K562 (cell line): ENCODE data around the gene MCC. TPM values are rescaled to one million over a fixed set of nuclear protein-coding genes. Genes with fewer than 3 reads are reported as not detected.

ENCODE experiments used
- ATAC-seq: fragments of 200-7000 bp; cut with Tn5 transposase; 3 replicates; pipeline ENCODE4 v1.9.1; 2020; ENCODE audit warnings: moderate library complexity
- BruUV-seq: library from RNA; stranded (reverse); fragments of 400-500 nt; replicated peaks from 2 replicates; lab custom pipeline; 2021; lab: Mats Ljungman, UMichigan
- CTCF ChIA-PET: fragments of 300-600 bp; formaldehyde crosslinking; extraction: SDS; loops from one replicate; lab custom pipeline; 2021; ENCODE audit warnings: low intra/inter-chr PET ratio; lab: Yijun Ruan, JAX
- POLR2A ChIA-PET: fragments of 300-600, 350-650 bp; sonication (Branson Sonifier 250); formaldehyde crosslinking; extraction: SDS; loops from one replicate; lab custom pipeline; 2021; ENCODE audit warnings: antibody characterized with exemption, inconsistent platforms; lab: Yijun Ruan, JAX
- DNase-seq, 4 experiments: peaks; one replicate each; pipeline versions ENCODE4 v3.0.0 to v3.0.0-alpha.2; 2011 to 2018; ENCODE audit warnings: low spot score in 3 of 4, mixed read lengths in 3 of 4; ENCODE audit errors: extremely low read depth in 1 of 4
- FAIRE-seq: peaks from 2 replicates; lab custom pipeline; 2011; peaks lifted over from hg19 to GRCh38; lab: Jason Lieb, UNC
- H2AFZ ChIP-seq: 2 replicates; pipeline ENCODE4 v1.6.0; 2011; ENCODE audit warnings: low read depth, low read length, control low read depth, inconsistent platforms
- H3K27ac ChIP-seq: fragments of 200-600 bp; 3 replicates; pipeline ENCODE4 v1.8.0; 2011; ENCODE audit warnings: low read depth, mild to moderate bottlenecking, control low read depth, inconsistent platforms, low read length, moderate library complexity, mixed read lengths; ENCODE audit errors: extremely low read depth
- H3K27me3 ChIP-seq, 2 experiments: fragments of 300-600 bp in 1 of 2; 2 replicates in 1 of 2; 3 replicates in 1 of 2; pipeline versions ENCODE4 v1.6.0 to v1.8.0; 2011; ENCODE audit warnings: inconsistent platforms in 2 of 2, low read length in 2 of 2, mild to moderate bottlenecking in 1 of 2, mixed read lengths in 1 of 2, moderate library complexity in 1 of 2; ENCODE audit not compliant: control insufficient read depth in 2 of 2, insufficient read depth in 2 of 2
- H3K36me3 ChIP-seq: fragments of 300-600 bp; 3 replicates; pipeline ENCODE4 v1.8.0; 2011; ENCODE audit warnings: mild to moderate bottlenecking, low read length, inconsistent platforms; ENCODE audit not compliant: control insufficient read depth, insufficient read depth
- H3K4me1 ChIP-seq, 2 experiments: fragments of 200-600 bp in 1 of 2; replicated peaks in 1 of 2; 2 replicates in 1 of 2; 3 replicates in 1 of 2; pipeline versions ENCODE4 v1.5.1 to v1.8.0; 2011; ENCODE audit warnings: inconsistent platforms in 2 of 2, low read length in 2 of 2, mild to moderate bottlenecking in 1 of 2, mixed read lengths in 1 of 2, moderate library complexity in 1 of 2; ENCODE audit not compliant: control insufficient read depth in 2 of 2, insufficient read depth in 2 of 2
- H3K4me2 ChIP-seq: 2 replicates; pipeline ENCODE4 v1.6.1; 2011; ENCODE audit warnings: low read length, control low read depth, inconsistent platforms, mixed read lengths; ENCODE audit not compliant: insufficient read depth
- H3K4me3 ChIP-seq: fragments of 200-600 bp; sonication (generic), shearing (Covaris generic); 2 replicates; pipeline ENCODE4 v1.5.1; 2016; ENCODE audit warnings: control low read depth, inconsistent platforms
- H3K79me2 ChIP-seq: fragments of 200-600 bp; 3 replicates; pipeline ENCODE4 v1.8.0; 2011; ENCODE audit warnings: low read length, inconsistent platforms; ENCODE audit not compliant: control insufficient read depth, insufficient read depth
- H3K9ac ChIP-seq, 2 experiments: 2 replicates each; pipeline versions ENCODE4 v1.6.0 to v1.6.1; 2011; ENCODE audit warnings: low read depth in 2 of 2, low read length in 2 of 2, control low read depth in 1 of 2, inconsistent platforms in 1 of 2, mild to moderate bottlenecking in 1 of 2, mixed read lengths in 1 of 2; ENCODE audit not compliant: insufficient read depth in 1 of 2
- H3K9me1 ChIP-seq: one replicate; pipeline ENCODE4 v1.6.0; 2011; ENCODE audit warnings: inconsistent platforms, mild to moderate bottlenecking, low read length, moderate library complexity; ENCODE audit not compliant: control insufficient read depth, insufficient read depth
- H3K9me3 ChIP-seq: replicated peaks from 2 replicates; pipeline ENCODE4 v1.5.1; 2011; ENCODE audit warnings: low read depth, low read length, inconsistent platforms; ENCODE audit not compliant: control insufficient read depth, insufficient read depth
- H4K20me1 ChIP-seq: replicated peaks from 2 replicates; pipeline ENCODE4 v1.6.1; 2011; ENCODE audit warnings: low read length, inconsistent platforms, mixed read lengths; ENCODE audit not compliant: control insufficient read depth, insufficient read depth
- HDAC3 ChIP-seq: fragments of 450-650 bp; IDR thresholded peaks from 2 replicates; pipeline ENCODE4 v1.6.1; 2018; ENCODE audit warnings: borderline replicate concordance, mild to moderate bottlenecking, moderate library complexity; ENCODE audit not compliant: partially characterized antibody
- HDAC6 ChIP-seq: IDR thresholded peaks from 2 replicates; pipeline ENCODE4 v1.6.1; 2012; ENCODE audit warnings: low read depth, mild to moderate bottlenecking, control low read depth, inconsistent platforms, low read length, moderate library complexity
- HNRNPUL1 ChIP-seq: fragments of 200-400 bp; formaldehyde crosslinking; IDR thresholded peaks from 2 replicates; pipeline ENCODE4 v1.6.1; 2017; ENCODE audit warnings: low read length
- PREB ChIP-seq: sonication (generic); formaldehyde crosslinking; IDR thresholded peaks from 2 replicates; pipeline ENCODE4 v1.8.1; 2023; ENCODE audit warnings: mild to moderate bottlenecking, missing genetic modification reagents
- RCOR1 ChIP-seq, 2 experiments: IDR thresholded peaks; 2 replicates each; pipeline ENCODE4 v1.6.1; 2012; ENCODE audit warnings: low read depth in 2 of 2, low read length in 2 of 2, borderline replicate concordance in 1 of 2, improper control_type of control experiment in 1 of 2
- SP1 ChIP-seq: sonication (generic); formaldehyde crosslinking; IDR thresholded peaks from 2 replicates; pipeline ENCODE4 v1.8.1; 2022; ENCODE audit warnings: mild to moderate bottlenecking, missing genetic modification reagents
- TAL1 ChIP-seq: fragments of 450-650 bp; IDR thresholded peaks from 2 replicates; pipeline ENCODE4 v1.6.1; 2016; ENCODE audit warnings: mild to moderate bottlenecking
- THAP7 ChIP-seq: fragments of 250-450 bp; sonication (Bioruptor Pico); IDR thresholded peaks from 2 replicates; pipeline ENCODE4 v1.5.0; 2021
- ZNF24 ChIP-seq: fragments of 450-650 bp; IDR thresholded peaks from 2 replicates; pipeline ENCODE4 v1.6.1; 2016
- ZNF444 ChIP-seq: fragments of 250-450 bp; sonication (Bioruptor Pico); IDR thresholded peaks from 2 replicates; pipeline ENCODE4 v1.4.0; 2020; ENCODE audit warnings: mild to moderate bottlenecking, moderate library complexity
- WGBS: fragments of 100-300 bp; shearing (Covaris generic); methylation state at CpG from one replicate; pipeline ENCODE4 v1.1.6; 2016; ENCODE audit warnings: low coverage, mixed read lengths; ENCODE audit not compliant: insufficient coverage; ENCODE audit errors: missing lambda C conversion rate; 5-methylcytosine and 5-hydroxymethylcytosine counted together
- in situ Hi-C: fragments of 300-500 bp; cut with MboI; formaldehyde crosslinking; loops from 4 replicates; pipeline ENCODE4 v1.15.0; 2018; ENCODE audit warnings: inconsistent platforms, mixed read lengths
- intact Hi-C: fragments of 100-400 bp; cut with micrococcal nuclease; formaldehyde crosslinking; loops from 2 replicates; pipeline ENCODE4 v1.14.2; 2022
- polyA plus RNA-seq, 8 experiments: library from polyadenylated mRNA; depleted of rRNA in 4 of 8; stranded (reverse) in 5 of 8; unstranded in 3 of 8; fragments of >200 nt; fragmentation: Nextera tagmentation in 2 of 8; fragmentation: Illumina TruSeq in 1 of 8; extraction: Ambion mirVana in 2 of 8; extraction: Trizol in 1 of 8; gene quantifications; 2 replicates each; pipeline versions ENCODE4 v1.2.1 to v1.2.3, GENCODE V29; 2011 to 2014; ENCODE audit warnings: inconsistent platforms in 1 of 8, missing spikeins in 1 of 8
- total RNA-seq, 7 experiments: library from RNA; depleted of rRNA in 6 of 7; stranded (reverse); fragments of >200 nt in 6 of 7; fragmentation: Illumina TruSeq in 2 of 7; extraction: Trizol in 2 of 7; gene quantifications; 2 replicates each; pipeline versions ENCODE4 v1.2.1 to v1.2.3, GENCODE V29; 2011 to 2021; ENCODE audit warnings: low replicate concordance in 1 of 7
- TF ChIP-seq, protein P1 (sequence below), 2 experiments: fragments of 450-650 bp; IDR thresholded peaks; 2 replicates each; pipeline ENCODE4 v1.6.1; 2016; ENCODE audit warnings: mild to moderate bottlenecking in 2 of 2, borderline replicate concordance in 1 of 2, low read depth in 1 of 2, moderate library complexity in 1 of 2

MCC gene
- total and polyA plus RNA-seq, 9 of the 15 experiments (the other 6 are each of a cell fraction or from before 2014, with no cell fraction given) = 0.04 to 0.24 (median 0.06) TPM; not detected in 1

DNA sequence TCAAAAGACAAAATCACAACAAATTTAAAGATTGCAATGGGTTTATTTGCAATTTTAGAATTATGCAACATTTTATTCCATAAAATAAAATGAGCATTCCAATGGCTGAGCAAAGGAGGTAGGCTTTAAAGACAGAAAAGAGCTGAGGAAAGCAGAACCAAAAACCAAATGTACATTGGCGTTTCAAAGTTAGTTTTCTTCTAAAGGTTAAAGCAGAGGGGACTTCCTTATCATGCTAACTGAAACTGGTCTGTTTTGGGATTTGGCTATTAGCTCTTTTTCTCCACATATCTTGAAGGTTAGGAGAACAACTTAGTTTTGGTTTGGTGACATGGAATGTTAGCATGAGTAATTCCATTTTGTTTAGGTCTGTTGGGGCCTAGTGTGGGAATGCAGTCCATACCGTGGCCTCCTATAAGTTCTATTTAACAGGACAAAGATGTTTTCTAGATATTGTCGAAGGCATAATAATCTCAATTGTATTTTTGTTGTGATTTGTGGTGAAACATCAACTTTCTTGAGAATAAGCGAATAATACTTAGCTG lies 491.4 kb downstream of the MCC start:
- H3K27me3 ChIP-seq = no peaks in the 10 kb centered on the region
- POLR2A ChIA-PET = interaction anchor here (1.0 to 1.1 kb wide), 2 partner anchors 10 to 12 kb away, joined by 3 to 6 read pairs; no protein-coding TSS in a partner anchor
- no peak for TF ChIP-seq THAP7 (CRISPR knock-in tag)
- TF ChIP-seq ZNF24 = no peak
- TF ChIP-seq TAL1 = no peak
- TF ChIP-seq SP1 = no peak
- TF ChIP-seq HNRNPUL1 = no peak
- no peak for TF ChIP-seq PREB
- TF ChIP-seq HDAC6 = no peak
- TF ChIP-seq, protein P1, sequence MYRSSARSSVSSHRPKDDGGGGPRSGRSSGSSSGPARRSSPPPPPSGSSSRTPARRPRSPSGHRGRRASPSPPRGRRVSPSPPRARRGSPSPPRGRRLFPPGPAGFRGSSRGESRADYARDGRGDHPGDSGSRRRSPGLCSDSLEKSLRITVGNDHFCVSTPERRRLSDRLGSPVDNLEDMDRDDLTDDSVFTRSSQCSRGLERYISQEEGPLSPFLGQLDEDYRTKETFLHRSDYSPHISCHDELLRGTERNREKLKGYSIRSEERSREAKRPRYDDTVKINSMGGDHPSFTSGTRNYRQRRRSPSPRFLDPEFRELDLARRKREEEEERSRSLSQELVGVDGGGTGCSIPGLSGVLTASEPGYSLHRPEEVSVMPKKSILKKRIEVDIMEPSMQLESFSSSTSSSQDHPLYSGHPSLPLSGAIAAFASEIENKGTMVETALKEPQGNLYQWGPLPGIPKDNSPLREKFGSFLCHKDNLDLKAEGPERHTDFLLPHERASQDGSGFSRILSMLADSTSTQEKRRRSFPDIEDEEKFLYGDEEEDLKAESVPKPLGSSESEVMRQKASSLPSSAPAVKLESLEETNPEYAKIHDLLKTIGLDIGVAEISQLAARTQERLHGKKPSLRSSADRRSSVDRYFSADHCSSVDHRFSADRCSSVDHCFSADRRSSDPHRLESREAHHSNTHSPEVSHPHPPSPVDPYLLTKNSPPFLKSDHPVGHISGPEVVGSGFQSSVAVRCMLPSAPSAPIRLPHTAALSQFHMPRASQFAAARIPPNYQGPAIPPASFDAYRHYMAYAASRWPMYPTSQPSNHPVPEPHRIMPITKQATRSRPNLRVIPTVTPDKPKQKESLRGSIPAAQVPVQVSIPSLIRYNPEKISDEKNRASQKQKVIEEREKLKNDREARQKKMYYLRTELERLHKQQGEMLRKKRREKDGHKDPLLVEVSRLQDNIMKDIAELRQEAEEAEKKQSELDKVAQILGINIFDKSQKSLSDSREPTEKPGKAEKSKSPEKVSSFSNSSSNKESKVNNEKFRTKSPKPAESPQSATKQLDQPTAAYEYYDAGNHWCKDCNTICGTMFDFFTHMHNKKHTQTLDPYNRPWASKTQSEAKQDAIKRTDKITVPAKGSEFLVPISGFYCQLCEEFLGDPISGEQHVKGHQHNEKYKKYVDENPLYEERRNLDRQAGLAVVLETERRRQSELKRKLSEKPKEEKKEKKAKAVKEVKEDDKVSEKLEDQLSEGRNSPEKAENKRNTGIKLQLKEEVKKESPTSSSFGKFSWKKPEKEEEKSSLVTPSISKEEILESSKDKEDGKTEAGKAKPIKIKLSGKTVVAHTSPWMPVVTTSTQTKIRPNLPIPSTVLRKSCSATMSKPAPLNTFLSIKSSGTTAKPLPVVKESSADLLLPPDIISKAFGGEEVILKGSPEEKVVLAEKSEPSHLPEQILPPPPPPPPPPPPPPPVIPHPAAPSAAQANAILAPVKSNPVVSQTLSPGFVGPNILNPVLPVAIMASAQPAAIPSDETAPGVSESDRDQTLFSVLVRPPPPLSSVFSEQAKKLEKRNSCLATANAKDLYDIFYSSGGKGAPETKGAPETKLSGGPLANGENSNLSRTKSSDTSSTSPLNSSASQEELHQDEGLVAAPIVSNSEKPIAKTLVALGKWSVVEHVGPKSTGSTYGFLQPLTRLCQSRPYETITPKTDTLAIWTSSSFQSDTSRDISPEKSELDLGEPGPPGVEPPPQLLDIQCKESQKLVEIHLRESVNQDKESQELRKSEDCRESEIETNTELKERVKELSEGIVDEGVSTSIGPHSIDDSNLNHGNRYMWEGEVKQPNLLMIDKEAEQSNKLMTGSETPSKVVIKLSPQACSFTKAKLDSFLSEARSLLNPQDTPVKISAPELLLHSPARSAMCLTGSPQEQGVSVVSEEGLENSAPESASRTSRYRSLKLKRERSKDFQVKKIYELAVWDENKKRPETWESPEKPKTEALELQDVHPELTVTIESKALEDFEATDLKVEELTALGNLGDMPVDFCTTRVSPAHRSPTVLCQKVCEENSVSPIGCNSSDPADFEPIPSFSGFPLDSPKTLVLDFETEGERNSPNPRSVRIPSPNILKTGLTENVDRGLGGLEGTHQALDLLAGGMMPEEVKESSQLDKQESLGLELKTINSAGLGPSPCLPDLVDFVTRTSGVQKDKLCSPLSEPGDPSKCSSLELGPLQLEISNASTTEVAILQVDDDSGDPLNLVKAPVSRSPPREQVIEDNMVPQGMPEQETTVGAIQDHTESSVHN (IDR thresholded peaks at IDR 0.05; ENCODE audit: borderline replicate concordance in 1 of 2, low read depth in 1 of 2) = no peak
- no peak for TF ChIP-seq RCOR1 (IDR thresholded peaks at IDR 0.05; ENCODE audit: borderline replicate concordance in 1 of 2, low read depth in 2 of 2, low read length in 2 of 2)
- no peak for TF ChIP-seq ZNF444 (CRISPR knock-in tag)
- TF ChIP-seq HDAC3 = no peak

More for the DNA sequence above, 491.4 kb downstream of the MCC start:
- H3K27ac ChIP-seq = no peak overlapping the region
- no peak overlapping the region for H3K4me2 ChIP-seq
- no peak overlapping the region for H3K9ac ChIP-seq
- intact Hi-C loops (loop anchor here (1.0 to 2.0 kb wide), 4 partner anchors 74 to 610 kb away; no protein-coding TSS in a partner anchor), in situ Hi-C loops (no loop called here)
- H3K9me1 ChIP-seq = no peaks in the 10 kb centered on the region
- peaks cover 46% of the 10 kb centered on the region for H3K79me2 ChIP-seq
- no peaks in the 10 kb centered on the region for H4K20me1 ChIP-seq
- ATAC-seq (no peak), FAIRE-seq (no peak), DNase-seq (no peak)
- H3K4me3 ChIP-seq = no peak overlapping the region
- no TSS peak for BruUV-seq
- 79% methylated on average over 4 of the region's 4 CpGs for WGBS
- no peaks in the 10 kb centered on the region for H3K9me3 ChIP-seq
- peaks cover 78% of the 10 kb centered on the region for H3K36me3 ChIP-seq
- no peak overlapping the region for H2AFZ ChIP-seq
- no peaks in the 10 kb centered on the region for H3K4me1 ChIP-seq
- CTCF ChIA-PET = interaction anchor here (0.6 kb wide), 1 partner anchor 197 kb away, joined by 3 read pairs; no protein-coding TSS in a partner anchor
